ENCODE data around the gene ERGIC3.
A peak's percentile ranks its signal among the peaks of the same experiment; 100 is the strongest.
"Not testable (repeated sequence)": the region's sequence is repeated elsewhere in the genome, so short reads cannot be mapped to it uniquely, and the experiment has no call there.

The ERGIC3 gene

GRCh38 chr20:35541783-35542662 is at the start of gene ERGIC3:
Gene ERGIC3, plus strand, starts transcription at chr20:35542078. Its CDS starts 20 bp downstream, at chr20:35542098.
- peak; percentile 92 for DNase-seq (ENCODE audit: low read depth)

GRCh38 chr20:35492352-35492751 is 49.5 kb upstream of the ERGIC3 start:
- no peak for DNase-seq (ENCODE audit: low read depth)

GRCh38 chr20:35496481-35496880 is 45.4 kb upstream of the ERGIC3 start:
- no peak for DNase-seq (ENCODE audit: low read depth)

- DNase-seq (ENCODE audit: low read depth), result no peak
These were observed 44.6 kb upstream of the ERGIC3 start for GRCh38 chr20:35497320-35497719.

- DNase-seq (ENCODE audit: low read depth), result no peak
These were observed 44.1 kb upstream of the ERGIC3 start for GRCh38 chr20:35497780-35498189.

GRCh38 chr20:35499271-35499670 is 42.6 kb upstream of the ERGIC3 start:
- no peak for DNase-seq (ENCODE audit: low read depth)

GRCh38 chr20:35502352-35502751 is 39.5 kb upstream of the ERGIC3 start:
- no peak for DNase-seq (ENCODE audit: low read depth)

GRCh38 chr20:35503281-35503680 is 38.6 kb upstream of the ERGIC3 start:
- no peak for DNase-seq (ENCODE audit: low read depth)

GRCh38 chr20:35503841-35504561 is 37.9 kb upstream of the ERGIC3 start:
- DNase-seq (ENCODE audit: low read depth), result no peak

GRCh38 chr20:35504751-35505150 is 37.1 kb upstream of the ERGIC3 start:
- DNase-seq (ENCODE audit: low read depth), result no peak

GRCh38 chr20:35506179-35506578 is 35.7 kb upstream of the ERGIC3 start:
- no peak for DNase-seq (ENCODE audit: low read depth)

GRCh38 chr20:35506872-35507638 is 34.8 kb upstream of the ERGIC3 start:
- DNase-seq (ENCODE audit: low read depth), result no peak

- no peak for DNase-seq (ENCODE audit: low read depth)
These were observed 33.2 kb upstream of the ERGIC3 start for GRCh38 chr20:35508493-35509218.

- no peak for DNase-seq (ENCODE audit: low read depth)
These were observed 30.7 kb upstream of the ERGIC3 start for GRCh38 chr20:35510951-35511735.

- no peak for DNase-seq (ENCODE audit: low read depth)
These were observed 30.0 kb upstream of the ERGIC3 start for GRCh38 chr20:35511814-35512420.

GRCh38 chr20:35514371-35514932 is 27.4 kb upstream of the ERGIC3 start:
- DNase-seq (ENCODE audit: low read depth), result no peak

- DNase-seq (ENCODE audit: low read depth), result no peak
These were observed 26.5 kb upstream of the ERGIC3 start for GRCh38 chr20:35515341-35515740.

GRCh38 chr20:35515949-35516645 is 25.8 kb upstream of the ERGIC3 start:
- no peak for DNase-seq (ENCODE audit: low read depth)

- no peak for DNase-seq (ENCODE audit: low read depth)
These were observed 24.8 kb upstream of the ERGIC3 start for GRCh38 chr20:35517125-35517524.

- DNase-seq (ENCODE audit: low read depth), result not testable (repeated sequence)
These were observed 24.1 kb upstream of the ERGIC3 start for GRCh38 chr20:35517767-35518166.
